ENCODE measurements around the gene PCDHB11.
A peak's percentile ranks its signal among the peaks of the same experiment; 100 is the strongest.
"Not testable (repeated sequence)": the region's sequence is repeated elsewhere in the genome, so short reads cannot be mapped to it uniquely, and the experiment has no call there.

PCDHB11 gene

DNA sequence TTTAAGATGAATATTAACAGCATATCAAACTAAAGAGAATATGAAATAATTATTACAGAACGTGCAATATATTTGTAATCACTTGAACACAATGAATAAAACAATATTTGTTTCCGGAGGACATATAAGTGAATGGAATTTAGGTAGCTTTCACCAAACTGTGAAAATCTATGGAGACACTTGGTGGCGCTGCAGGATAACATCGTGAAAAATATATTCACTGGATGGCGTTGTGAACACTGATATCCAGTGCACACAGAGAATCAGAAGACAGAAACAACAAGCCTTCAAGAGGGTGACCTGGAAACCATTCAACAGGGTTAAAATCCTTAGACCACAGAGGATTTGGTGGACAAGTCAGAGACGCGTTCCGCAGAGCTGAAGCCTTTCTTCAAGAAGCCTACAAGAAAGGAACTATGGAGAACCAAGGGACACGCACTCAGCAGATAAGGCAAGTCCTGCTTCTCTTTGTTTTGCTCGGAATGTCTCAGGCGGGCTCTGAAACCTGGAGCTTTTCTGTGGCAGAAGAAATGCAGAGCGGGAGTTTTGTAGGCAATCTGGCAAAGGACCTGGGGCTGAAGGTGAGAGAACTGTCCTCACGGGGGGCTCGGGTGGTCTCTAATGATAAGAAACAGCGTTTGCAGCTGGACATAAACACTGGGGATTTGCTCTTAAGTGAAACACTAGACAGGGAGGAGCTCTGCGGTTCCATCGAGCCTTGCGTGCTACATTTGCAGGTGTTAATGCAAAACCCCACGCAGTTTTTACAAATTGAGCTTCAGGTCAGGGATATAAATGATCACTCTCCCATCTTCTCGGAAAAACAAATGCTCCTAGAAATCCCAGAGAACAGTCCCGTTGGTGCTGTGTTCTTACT, at the start of gene PCDHB11:
PCDHB11 (plus strand) TSS at position 269 of the 877 bp plus-strand sequence; CDS start at position 417, 148 bp downstream.
- TF ChIP-seq CTCF (IDR thresholded peaks at IDR 0.05; ENCODE audit: low read depth, low read length), result no peak
- H3K4me3 ChIP-seq (replicated peaks in 1 of 2; ENCODE audit: low read depth in 2 of 2, low read length in 2 of 2), result no peak within 1 kb of the TSS
- peak in 1 of 2 donors; percentile 12 for DNase-seq (ENCODE audit: low read depth in 2 of 2)

- H3K4me3 ChIP-seq (replicated peaks in 1 of 2; ENCODE audit: low read depth in 2 of 2, low read length in 2 of 2), result no peak within 1 kb of the TSS
- peak; percentile 3 to 27 for DNase-seq (ENCODE audit: low read depth in 2 of 2)
- peak; percentile 14 for TF ChIP-seq CTCF (IDR thresholded peaks at IDR 0.05; ENCODE audit: low read depth, low read length)
Observed at GRCh38 chr5:141149812-141150211, 49.6 kb upstream of the PCDHB11 start, which contains the start of gene PCDHB6. PCDHB6 (plus strand) TSS chr5:141150057; CDS start chr5:141150258, 201 bp downstream.

GRCh38 chr5:141150224-141150992, 49.0 kb upstream of the PCDHB11 start:
- no peak for TF ChIP-seq CTCF (IDR thresholded peaks at IDR 0.05; ENCODE audit: low read depth, low read length)
- DNase-seq (ENCODE audit: low read depth in 2 of 2), result no peak
- no peak overlapping the region for H3K4me3 ChIP-seq (replicated peaks in 1 of 2; ENCODE audit: low read depth in 2 of 2, low read length in 2 of 2)

DNA sequence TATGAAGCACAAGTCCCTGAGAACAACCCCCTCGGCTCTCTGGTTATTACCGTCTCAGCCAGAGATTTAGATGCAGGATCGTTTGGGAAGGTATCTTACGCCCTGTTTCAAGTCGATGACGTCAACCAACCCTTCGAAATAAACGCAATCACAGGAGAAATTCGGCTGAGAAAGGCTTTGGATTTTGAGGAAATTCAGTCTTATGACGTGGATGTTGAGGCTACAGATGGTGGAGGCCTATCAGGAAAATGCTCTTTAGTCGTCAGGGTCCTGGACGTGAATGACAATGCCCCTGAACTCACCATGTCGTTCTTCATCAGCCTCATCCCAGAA, 48.5 kb upstream of the PCDHB11 start:
- no peak overlapping the region for H3K4me3 ChIP-seq (replicated peaks in 1 of 2; ENCODE audit: low read depth in 2 of 2, low read length in 2 of 2)
- TF ChIP-seq CTCF (IDR thresholded peaks at IDR 0.05; ENCODE audit: low read depth, low read length), result no peak

GRCh38 chr5:141151632-141152031, 47.8 kb upstream of the PCDHB11 start:
- not testable (repeated sequence) for H3K4me3 ChIP-seq (replicated peaks in 1 of 2; ENCODE audit: low read depth in 2 of 2, low read length in 2 of 2); DNase-seq (ENCODE audit: low read depth in 2 of 2)

More for the DNA sequence above, 48.5 kb upstream of the PCDHB11 start:
- no peak for DNase-seq (ENCODE audit: low read depth in 2 of 2)

DNA sequence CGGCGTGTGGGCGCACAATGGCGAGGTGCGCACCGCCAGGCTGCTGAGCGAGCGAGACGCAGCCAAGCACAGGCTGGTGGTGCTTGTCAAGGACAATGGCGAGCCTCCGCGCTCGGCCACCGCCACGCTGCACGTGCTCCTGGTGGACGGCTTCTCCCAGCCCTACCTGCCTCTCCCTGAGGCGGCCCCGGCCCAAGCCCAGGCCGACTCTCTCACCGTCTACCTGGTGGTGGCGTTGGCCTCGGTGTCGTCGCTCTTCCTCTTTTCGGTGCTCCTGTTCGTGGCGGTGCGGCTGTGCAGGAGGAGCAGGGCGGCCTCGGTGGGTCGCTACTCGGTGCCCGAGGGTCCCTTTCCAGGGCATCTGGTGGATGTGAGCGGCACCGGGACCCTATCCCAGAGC, 47.3 kb upstream of the PCDHB11 start:
- H3K4me3 ChIP-seq (replicated peaks in 1 of 2; ENCODE audit: low read depth in 2 of 2, low read length in 2 of 2); DNase-seq (ENCODE audit: low read depth in 2 of 2): not testable (repeated sequence)

- TF ChIP-seq CTCF (IDR thresholded peaks at IDR 0.05; ENCODE audit: low read depth, low read length), result no peak
- no peak for DNase-seq (ENCODE audit: low read depth in 2 of 2)
- no peak overlapping the region for H3K4me3 ChIP-seq (replicated peaks in 1 of 2; ENCODE audit: low read depth in 2 of 2, low read length in 2 of 2)
Observed at GRCh38 chr5:141155540-141156374, 43.7 kb upstream of the PCDHB11 start.

- not testable (repeated sequence) for DNase-seq (ENCODE audit: low read depth in 2 of 2); H3K4me3 ChIP-seq (replicated peaks in 1 of 2; ENCODE audit: low read depth in 2 of 2, low read length in 2 of 2)
Observed at GRCh38 chr5:141157356-141157755, 42.1 kb upstream of the PCDHB11 start.

DNA sequence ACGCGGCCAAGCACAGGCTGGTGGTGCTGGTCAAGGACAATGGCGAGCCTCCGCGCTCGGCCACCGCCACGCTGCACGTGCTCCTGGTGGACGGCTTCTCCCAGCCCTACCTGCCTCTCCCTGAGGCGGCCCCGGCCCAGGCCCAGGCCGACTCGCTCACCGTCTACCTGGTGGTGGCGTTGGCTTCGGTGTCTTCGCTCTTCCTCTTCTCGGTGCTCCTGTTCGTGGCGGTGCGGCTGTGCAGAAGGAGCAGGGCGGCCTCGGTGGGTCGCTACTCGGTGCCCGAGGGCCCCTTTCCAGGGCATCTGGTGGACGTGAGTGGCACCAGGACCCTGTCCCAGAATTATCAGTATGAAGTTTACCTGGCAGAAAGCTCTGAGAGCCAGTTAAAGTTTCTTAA, 41.5 kb upstream of the PCDHB11 start:
- H3K4me3 ChIP-seq (replicated peaks in 1 of 2; ENCODE audit: low read depth in 2 of 2, low read length in 2 of 2); DNase-seq (ENCODE audit: low read depth in 2 of 2): not testable (repeated sequence)
